ENCODE results near the gene BEST1.

DNA sequence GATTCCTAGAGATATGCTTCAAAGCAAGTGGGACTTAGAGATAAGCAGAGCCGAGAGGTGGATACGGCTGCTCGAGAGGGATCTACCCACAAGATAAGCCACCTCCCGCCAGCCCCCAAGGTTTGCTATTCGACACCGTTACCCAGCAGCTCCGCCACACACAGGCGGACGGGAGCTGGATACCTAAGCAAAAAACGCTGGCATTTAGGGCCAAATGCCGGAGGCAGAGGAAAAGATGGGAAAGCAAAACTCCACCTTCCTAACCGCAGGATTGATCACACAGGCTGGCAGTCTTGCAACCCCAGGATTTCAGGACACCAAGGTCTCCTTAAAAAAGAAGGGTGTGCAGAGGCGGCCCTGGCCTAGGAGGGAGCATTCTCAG is 16.6 kb downstream of the BEST1 start:
- TF ChIP-seq, protein P1, sequence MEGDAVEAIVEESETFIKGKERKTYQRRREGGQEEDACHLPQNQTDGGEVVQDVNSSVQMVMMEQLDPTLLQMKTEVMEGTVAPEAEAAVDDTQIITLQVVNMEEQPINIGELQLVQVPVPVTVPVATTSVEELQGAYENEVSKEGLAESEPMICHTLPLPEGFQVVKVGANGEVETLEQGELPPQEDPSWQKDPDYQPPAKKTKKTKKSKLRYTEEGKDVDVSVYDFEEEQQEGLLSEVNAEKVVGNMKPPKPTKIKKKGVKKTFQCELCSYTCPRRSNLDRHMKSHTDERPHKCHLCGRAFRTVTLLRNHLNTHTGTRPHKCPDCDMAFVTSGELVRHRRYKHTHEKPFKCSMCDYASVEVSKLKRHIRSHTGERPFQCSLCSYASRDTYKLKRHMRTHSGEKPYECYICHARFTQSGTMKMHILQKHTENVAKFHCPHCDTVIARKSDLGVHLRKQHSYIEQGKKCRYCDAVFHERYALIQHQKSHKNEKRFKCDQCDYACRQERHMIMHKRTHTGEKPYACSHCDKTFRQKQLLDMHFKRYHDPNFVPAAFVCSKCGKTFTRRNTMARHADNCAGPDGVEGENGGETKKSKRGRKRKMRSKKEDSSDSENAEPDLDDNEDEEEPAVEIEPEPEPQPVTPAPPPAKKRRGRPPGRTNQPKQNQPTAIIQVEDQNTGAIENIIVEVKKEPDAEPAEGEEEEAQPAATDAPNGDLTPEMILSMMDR (IDR thresholded peaks at IDR 0.05; ENCODE audit: borderline replicate concordance, extremely low read depth, low read length, poor library complexity, severe bottlenecking), result no peak
- no peak for TF ChIP-seq EZH2 (IDR thresholded peaks at IDR 0.05; ENCODE audit: borderline replicate concordance, low read depth, low read length, severe bottlenecking)

All from DND-41 (cell line).